NCI-H2227 (cell line): Measurements from ENCODE around the gene MAIP1.
A peak's percentile ranks its signal among the peaks of the same experiment; 100 is the strongest.
"Not testable (repeated sequence)": the region's sequence is repeated elsewhere in the genome, so short reads cannot be mapped to it uniquely, and the experiment has no call there.

Source experiments
- DNase-seq: peaks from one replicate; lab custom pipeline; 2025; ENCODE audit not compliant: unreplicated experiment; lab: John Stamatoyannopoulos, UW

The MAIP1 gene, protein sequence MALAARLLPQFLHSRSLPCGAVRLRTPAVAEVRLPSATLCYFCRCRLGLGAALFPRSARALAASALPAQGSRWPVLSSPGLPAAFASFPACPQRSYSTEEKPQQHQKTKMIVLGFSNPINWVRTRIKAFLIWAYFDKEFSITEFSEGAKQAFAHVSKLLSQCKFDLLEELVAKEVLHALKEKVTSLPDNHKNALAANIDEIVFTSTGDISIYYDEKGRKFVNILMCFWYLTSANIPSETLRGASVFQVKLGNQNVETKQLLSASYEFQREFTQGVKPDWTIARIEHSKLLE

DNA sequence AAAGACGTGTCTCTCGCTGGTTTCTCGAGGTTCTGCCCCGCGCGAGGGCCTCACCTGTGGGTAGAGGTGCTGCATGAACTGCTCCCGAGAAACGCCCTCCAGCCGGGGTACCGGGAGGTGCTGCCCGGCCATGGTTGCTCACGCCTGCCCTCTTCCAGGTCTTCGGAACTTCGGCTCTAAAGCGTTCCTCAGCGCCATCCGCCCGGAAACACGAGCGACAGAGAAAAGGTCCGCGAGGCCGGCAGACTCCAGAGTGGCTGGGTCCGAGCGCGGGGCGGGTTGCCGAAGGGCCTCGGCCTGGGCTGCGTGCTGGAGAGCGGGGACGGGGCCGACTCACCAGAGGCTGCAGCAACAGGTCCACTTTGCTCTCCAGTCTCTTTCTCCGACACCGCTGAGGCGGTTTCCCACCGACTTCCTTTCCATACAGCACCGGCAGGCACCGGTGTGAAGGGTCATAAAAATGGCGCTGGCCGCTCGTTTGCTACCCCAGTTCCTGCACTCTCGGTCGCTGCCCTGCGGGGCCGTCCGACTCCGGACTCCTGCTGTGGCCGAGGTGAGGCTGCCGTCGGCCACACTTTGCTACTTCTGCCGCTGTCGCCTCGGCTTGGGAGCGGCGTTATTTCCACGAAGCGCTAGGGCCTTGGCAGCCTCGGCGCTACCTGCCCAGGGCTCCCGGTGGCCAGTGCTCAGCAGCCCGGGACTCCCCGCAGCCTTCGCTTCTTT is at the start of gene MAIP1, which contains the start of gene TYW5:
Gene MAIP1, plus strand, starts transcription at position 244 of the 723 bp plus-strand sequence. Its CDS starts 217 bp downstream, at position 461.
Gene TYW5, minus strand, starts transcription at position 153 of the 723 bp plus-strand sequence. Its CDS starts 21 bp downstream, at position 132.
- peak; percentile 94 for DNase-seq

DNA sequence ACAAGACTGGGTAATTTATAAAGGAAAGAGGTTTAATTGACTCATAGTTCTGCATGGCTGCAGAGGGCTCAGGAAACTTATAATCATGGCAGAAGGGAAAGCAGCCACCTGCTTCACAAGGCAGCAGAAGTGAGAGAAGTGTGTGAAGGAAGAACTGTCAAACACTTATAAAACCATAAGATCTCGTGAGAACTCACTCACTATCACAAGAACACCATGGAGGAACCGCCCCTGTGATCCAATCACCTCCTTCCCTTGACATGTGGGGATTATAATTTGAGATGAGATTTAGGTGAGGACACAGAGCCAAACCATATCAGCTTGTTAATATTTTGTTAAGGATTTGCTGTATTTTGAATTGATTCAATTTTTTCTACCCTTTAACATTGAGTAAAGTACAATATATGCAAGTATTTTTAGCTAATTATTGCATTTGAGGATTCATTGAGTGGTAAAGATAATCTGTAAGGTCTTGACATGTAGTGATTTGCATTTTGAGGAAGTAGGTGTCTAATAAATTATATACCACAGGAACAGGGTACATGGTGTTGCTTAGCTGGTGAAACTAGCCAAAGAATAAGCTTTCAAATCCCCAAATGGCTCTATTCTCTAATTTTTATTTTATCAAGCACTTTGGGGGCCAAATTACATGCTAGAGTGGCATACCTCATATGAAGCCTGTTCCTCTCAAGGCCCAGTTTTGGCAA is 48.2 kb upstream of the MAIP1 start:
- no peak for DNase-seq

DNA sequence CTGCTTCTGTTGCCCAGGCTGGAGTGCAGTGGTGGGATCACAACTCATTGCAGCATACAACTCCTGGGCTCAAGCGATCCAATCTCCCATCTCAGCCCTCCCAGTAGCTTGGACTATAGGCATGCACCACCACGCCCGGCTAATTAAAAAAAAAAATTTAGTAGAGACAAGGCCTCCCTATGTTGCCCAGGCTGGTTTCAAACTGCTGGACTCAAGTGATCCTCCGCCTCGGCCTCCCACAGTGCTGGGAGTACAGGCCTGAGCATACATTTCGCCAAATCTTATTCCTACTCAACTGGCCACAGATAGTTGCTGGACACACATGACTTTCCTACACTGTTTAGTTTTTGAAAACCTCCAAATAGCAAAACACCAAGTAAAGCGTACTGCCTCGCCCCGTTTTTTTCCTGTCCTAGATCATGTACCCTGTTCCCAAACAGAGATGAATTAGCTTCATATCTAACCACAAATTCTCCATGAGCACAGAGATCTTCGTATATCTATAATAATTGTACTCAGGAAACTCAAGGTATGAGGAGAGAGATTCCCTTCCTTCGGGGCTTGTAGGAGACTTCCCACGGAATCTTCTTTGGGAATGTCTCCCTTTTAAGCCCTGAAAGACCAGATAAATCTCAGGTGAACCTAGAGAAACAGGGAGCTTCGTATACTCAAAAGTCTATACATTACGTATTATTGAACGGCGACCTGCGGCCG is 44.9 kb upstream of the MAIP1 start:
- no peak for DNase-seq

DNA sequence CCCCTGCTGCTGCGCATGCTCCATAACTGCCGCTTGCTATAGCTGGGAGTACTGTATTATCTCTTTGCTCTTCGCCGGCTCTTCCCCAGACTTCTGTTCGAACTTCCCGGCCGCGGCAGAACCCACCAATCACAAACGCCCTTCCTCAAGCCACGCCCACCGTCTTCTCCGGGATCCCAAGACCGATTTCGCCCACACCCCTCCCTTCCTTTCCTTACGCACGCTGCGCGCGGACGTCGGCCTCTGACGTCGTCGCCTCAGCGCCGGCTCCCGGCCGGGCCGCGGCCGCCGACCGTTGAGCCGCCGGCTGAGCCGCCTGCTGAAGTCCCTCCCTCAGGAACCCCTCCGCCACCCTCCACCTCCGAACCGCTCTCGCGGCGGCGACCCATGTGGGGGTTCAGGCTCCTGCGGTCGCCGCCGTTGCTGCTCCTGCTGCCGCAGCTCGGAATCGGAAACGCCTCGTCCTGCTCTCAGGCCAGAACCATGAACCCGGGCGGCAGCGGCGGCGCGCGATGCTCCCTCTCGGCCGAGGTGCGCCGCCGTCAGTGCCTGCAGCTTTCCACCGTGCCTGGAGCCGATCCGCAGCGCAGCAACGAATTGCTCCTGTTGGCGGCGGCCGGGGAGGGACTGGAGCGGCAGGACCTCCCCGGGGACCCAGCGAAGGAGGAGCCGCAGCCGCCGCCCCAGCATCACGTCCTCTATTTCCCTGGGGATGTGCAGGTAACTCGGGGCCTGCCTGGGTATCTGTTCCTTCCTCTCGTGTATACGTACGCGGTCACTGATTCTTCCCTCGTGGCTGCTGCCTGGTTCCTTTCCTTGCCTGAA is 44.1 kb upstream of the MAIP1 start, which contains the start of gene C2orf69:
Gene C2orf69, plus strand, starts transcription at position 242 of the 825 bp plus-strand sequence. Its CDS starts 146 bp downstream, at position 388.
- DNase-seq = peak; percentile 100

DNA sequence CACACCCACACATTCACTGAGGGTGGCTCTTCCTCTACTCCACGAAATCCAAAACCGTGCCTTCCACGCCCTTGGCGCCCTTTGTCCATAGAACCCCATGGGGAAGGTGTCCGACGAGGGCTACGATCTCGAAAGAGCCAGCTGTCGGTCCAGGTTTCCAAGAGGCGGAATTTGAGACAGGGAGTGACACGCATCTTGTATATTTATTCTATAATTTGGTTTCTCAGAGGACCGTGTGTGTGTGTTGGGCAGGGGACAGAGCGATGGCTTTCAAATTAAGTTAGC is 43.6 kb upstream of the MAIP1 start:
- DNase-seq = no peak

DNA sequence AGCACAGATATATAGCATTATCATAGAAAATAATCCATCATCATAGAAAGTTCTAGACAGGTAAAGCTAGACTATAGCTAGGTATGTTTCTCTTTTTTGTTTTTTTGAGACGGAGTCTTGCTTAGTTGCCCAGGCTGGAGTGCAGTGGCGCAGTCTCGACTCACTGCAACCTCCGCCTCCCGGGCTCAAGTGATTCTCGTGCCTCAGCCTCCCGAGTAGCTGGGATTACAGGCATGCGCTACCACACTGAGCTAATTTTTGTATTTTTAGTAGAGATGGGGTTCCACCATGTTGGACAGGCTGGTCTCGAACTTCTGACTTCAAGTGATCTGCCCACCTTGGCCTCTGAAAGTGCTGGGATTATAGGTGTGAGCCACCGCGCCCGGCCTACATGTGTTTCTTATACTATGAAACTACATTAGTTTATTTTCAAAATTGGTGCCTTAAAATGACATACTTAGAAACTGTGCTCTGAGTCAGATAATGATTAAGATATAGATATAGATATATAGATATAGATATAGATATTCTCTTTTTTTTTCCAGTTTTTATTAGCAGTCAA is 42.7 kb upstream of the MAIP1 start:
- not testable (repeated sequence) for DNase-seq

DNA sequence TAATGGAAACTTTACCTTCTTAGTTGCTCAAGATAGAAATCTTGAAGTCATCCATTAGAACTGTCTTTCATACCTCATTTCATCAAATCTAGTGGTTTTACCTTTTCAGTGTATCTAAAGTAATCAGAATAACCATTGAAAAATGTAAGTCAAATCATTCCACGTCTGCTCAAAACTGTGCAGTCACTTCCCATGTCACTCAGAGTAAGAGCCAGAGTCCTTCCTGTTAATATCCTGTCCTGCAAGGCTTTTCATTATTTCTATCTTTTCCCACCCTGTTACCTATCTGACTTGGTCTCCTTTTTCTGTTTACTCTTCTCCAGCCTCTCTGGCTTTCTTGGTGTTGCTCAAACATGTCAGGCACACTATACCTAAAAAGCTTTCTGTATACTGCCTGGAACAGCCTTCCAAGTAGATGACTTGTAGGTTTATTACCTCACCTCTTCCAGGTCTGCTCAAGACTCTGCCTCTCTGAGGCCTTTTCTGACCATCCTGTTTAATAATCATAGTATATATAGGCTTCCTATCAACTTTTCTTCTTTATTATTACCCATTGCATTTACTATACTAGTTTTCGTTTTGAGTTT is 40.9 kb upstream of the MAIP1 start:
- DNase-seq = no peak

DNA sequence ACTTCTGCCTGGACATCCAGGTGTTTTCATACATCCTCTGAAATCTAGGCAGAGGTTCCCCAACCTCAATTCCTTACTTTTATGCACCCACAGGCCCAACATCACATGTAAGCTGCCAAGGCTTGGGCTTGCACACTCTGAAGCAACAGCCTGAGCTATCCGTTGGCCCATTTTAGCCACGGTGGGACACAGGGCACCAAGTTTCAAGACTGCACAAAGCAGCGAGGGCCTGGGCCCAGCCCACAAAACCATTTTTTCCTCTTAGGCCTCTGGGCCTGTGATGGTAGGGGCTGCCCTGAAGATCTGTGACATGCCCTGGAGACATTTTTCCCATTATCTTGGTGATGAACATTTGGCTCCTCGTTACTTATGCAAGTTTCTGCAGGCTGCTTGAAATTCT is 38.4 kb upstream of the MAIP1 start:
- DNase-seq = no peak

DNA sequence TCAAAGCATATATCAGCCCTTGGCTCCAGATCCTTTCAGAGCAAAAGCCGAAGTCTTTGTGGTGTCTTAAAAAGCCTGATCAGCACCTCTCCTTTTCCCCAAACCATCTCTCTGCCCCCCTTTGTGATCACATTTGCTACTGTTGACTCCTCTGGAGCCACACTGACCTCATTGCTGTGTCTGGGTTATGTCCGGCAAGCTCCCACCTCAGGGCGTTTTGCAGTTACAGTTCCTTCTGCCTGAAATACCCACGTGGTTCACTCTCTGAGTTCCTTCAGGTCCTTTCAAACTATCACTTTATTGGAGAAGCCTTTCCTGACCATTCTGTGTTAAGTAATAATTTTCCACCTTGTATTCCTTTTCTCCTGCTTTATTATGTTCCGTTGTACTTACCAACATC is 32.5 kb upstream of the MAIP1 start:
- DNase-seq = no peak

DNA sequence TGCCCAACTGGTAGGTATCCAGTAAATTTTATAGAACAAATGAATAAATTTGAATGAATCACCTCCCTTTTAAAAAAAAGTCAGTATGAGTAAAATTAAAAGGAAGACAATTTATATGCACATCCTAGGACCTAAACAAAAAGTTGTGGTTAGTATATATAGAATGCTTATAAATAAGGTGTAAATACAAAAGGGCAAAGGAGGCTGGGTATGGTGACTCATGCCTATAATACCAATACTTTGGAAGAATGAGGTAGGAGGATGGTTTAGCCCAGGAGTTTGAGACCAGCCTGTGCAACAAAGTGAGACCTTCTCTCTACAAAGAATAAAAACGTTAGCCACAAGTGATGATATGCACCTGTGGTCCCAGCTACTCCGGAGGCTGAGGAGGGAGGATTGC is 31.5 kb upstream of the MAIP1 start:
- DNase-seq = no peak

DNA sequence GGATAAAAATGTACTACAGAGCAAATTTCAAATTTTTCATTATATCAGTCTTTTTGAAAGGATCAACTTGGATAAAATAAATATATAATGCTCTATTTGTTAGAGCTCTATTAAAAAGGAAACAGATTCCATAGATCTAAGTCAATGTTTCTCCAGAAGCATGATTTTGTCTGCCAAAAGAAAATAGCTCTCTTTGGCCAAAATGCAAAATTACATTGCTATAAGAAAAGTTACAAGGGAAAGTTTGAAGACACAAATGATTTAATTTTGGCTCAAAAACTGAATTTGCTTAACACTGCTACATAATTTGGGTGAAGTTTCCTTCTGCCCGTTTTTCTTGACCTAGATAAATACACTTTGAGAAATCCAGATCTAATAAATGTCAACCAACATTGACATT is 28.6 kb upstream of the MAIP1 start:
- DNase-seq = no peak

DNA sequence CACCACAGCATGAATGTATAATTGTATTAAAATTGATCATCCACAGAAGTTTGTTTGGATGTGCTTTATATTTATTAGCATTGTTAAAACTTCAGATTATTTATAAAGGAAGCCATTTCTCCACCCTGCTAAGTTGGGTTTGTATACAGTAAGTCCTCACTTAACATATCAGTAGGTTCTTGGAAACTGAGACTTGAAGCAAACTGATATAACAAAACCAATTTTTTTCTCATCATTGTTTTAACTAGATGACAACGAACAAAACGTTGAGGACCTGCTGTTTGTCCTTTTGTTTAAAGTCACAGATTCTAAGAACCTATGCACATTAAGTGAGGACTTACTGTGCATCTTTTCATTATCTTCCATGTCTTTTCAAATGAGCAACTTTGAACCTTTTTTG is 27.2 kb upstream of the MAIP1 start:
- DNase-seq = no peak

DNA sequence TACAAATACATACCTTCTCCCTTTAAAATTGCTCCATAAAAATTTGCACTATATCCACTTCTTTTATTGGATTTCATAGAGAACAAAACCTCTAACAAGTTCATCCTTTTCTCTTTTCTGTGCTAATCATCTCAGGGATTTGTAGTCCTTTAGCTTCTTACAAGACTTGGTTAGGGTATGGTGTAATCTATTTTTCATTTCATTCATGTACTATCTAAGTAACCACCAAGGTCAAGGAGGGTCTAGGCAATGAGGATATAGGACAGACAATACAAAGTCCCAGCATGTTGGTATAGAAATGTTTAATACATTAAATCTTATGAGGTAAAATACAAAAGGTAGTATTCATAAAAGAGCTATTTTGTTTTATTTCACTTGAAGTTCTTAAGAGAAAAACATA is 26.8 kb upstream of the MAIP1 start:
- no peak for DNase-seq

DNA sequence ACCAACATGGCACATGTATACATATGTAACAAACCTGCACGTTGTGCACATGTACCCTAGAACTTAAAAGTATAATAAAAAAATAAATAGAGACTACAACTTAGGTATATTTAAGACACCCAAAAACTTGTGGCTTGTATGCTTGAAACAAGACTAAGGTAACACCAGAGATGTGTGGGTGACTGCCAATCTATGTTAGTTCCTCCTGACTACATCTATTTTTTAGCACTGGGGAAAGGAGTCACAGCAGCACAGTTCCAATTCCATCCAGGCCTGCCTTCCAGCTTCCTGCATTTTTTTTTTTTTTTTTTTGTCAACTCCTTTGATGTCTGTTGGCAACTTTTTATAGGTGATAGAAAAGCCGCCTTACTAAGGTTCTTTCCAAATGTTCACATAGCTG is 26.1 kb upstream of the MAIP1 start:
- no peak for DNase-seq

DNA sequence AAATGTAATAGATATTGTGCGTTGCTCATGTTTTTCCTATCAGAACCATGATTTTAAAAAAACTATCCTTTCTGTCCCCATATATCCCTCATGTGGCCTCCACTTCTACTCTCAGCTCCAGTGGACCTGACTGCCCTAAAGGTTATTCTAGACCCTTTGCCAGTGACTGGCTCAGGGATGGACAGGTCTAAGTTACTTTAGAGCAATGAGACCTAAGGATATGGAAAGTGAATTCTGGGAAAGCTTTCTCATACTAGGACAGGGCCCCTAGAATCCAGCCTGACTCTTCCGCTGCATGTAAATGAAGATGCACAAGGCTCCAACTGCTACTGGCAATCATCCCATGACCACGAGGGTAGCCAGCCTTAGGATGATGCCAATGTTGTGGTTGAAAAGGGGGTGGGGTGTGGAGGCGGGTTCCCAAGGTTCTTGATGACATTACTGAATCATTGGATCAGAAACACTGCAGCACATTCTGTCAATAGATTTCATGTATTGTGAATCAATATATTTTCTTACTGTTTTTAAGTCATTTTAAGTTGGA is 23.0 kb upstream of the MAIP1 start:
- DNase-seq = no peak

DNA sequence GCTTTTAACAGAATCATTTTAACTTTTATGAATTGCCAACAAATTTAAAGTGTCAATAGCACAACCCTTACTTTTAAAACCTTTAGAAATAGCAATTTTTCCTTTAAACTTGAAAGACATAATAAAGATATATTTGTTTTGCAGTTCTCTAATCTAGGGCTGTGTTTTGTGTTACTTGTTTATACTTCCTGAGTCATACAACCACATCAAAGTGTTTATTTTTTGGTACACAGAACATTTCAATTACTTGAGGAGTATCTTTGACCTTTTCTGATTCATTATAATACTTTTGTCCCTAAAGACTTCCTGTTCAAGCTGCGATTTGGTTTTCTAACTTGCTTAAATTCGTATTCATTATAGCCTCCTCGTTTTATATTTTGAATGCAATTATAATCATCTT is 21.9 kb upstream of the MAIP1 start:
- DNase-seq = no peak

DNA sequence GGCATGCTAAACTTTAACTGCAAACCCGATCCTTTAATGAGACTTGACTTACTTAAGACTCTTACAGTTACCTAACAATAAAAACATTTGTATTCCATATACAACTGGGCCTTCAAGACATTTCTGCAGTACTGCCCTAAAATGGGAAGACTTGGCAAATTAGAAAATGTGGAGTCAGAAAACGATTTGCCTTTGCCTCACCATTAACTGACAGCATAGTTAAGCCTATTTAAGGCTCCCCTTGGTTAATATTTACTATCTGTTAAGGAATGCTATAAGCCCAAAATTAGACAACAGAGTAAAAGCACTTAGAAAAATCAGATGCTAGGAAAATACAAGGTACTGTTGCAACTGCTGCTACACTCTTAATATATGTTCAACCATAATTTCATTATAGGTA is 18.8 kb upstream of the MAIP1 start:
- DNase-seq = no peak

DNA sequence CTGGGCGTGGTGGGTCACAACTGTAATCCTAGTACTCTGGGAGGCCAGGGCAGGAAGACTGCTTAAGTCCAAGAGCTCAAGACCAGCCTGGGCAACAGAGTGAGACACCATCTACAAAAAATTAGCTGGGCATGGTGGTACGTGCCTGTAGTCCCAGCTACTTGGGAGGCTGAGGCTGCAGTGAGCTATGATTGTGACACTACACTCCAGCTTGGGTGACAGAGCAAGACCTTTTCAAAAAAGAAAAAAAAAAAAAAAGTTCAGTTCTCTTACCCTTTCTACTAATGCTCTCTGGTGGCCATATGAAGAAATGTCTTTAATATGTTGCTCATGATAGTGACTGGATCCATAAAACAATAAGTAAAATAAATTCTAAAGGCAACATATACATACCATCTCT is 15.0 kb upstream of the MAIP1 start:
- peak; percentile 40 for DNase-seq

DNA sequence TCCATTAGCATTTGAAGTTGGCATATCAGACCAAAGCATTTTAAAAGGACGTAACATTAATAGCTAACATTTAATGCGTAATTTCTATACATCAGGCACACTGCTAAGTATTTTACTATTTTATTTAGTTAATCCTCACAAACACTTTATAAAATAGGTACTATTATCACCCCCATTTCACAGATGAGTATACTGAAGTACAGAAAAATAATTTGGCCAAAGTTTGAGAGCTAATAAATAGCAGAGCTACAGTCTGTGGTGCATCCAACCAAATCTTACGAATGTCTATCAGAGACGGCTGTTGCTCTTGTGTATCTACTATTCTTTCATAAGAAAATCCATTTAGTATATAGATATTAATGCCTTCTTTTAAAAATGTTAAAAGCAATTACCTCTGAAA is 12.0 kb upstream of the MAIP1 start:
- DNase-seq = no peak

DNA sequence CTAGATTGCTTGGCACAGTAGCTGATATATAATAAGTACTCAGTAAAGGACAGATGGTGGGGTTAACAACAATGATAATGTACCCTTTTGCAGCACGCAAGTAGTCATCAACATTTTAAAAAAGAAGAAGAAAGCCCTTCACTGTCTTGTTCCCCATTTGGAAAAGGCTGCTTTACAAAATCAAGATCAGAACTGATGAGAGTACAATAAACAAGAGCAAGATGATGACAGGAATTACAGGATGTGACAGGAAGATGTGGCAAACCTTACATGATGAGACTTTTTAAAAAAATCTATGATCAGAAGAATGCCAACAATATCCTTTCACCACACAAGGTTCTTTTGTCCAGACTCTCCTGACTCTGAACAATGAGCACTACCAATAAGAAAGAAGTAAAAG is 9.2 kb upstream of the MAIP1 start:
- no peak for DNase-seq
